GM19455 (cell line): ENCODE measurements around the gene RFC1.
A peak's percentile ranks its signal among the peaks of the same experiment; 100 is the strongest.
"Not testable (repeated sequence)": the region's sequence is repeated elsewhere in the genome, so short reads cannot be mapped to it uniquely, and the experiment has no call there.

Source experiments
- ATAC-seq: cut with Tn5 transposase; IDR thresholded peaks from one replicate; pipeline ENCODE4 v1.9.1; 2021; ENCODE audit not compliant: unreplicated experiment

RFC1 gene

DNA sequence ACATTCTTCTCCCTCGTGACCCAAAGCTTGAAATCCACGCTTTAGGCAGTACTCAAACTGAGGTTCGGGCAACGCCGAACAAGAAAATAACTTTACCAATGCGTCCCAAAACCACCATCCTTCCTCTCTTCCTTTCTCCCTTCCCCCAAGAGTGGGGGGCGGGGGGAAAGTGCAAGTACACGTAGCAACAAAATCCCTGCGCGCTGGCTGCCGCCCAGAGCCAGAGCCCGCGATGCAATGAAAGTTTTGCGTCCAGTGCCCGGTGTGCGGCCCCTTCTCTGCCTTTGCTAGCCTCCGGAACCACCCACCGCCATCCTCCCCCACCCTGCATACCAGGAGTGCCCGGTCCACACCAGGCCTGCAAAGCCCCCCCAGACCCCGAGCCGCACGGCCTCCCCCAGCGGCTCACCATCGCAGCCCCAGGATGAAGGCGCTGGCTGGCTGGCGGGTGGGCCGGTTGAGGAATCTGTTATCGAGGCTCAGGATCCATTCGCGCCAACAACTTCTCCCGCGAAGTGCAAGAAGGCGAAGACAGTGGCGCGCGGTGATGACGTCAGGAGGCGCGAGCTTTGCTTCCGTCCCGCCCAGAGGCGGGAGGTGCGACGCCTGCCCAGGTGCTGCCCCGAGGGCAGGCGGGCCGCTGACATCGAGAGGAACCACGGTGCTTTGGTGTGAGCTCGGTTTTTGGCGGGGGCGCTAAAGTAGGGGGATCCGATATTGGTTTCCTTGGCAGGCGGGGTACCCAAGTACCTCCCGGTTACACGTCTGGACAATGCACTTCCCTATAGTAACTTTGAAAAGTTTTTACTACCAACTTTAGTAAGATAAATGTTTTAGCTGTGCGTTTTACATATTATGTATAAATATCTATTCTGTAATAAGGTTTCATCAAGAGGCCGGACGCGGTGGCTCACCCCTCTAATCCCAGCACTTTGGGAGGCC is at the start of gene RFC1:
RFC1 (minus strand) TSS at position 533 of the 942 bp plus-strand sequence; CDS start at position 412, 121 bp downstream.
- ATAC-seq = peak; percentile 68

GRCh38 chr4:39415678-39416283 is 49.6 kb upstream of the RFC1 start:
- ATAC-seq = no peak

GRCh38 chr4:39411561-39411960 is 45.4 kb upstream of the RFC1 start:
- ATAC-seq = not testable (repeated sequence)

- no peak for ATAC-seq
Observed at GRCh38 chr4:39410415-39410814, 44.3 kb upstream of the RFC1 start.

DNA sequence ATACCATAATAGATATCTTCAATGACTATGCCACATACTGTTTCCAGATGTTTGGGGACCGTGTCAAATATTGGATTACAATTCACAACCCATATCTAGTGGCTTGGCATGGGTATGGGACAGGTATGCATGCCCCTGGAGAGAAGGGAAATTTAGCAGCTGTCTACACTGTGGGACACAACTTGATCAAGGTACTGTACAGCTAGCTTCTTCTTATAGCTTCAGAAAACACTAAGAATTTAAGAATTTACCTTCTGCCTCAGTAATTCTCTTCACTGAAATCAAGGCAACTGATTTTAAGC is 41.4 kb upstream of the RFC1 start:
- ATAC-seq = no peak

DNA sequence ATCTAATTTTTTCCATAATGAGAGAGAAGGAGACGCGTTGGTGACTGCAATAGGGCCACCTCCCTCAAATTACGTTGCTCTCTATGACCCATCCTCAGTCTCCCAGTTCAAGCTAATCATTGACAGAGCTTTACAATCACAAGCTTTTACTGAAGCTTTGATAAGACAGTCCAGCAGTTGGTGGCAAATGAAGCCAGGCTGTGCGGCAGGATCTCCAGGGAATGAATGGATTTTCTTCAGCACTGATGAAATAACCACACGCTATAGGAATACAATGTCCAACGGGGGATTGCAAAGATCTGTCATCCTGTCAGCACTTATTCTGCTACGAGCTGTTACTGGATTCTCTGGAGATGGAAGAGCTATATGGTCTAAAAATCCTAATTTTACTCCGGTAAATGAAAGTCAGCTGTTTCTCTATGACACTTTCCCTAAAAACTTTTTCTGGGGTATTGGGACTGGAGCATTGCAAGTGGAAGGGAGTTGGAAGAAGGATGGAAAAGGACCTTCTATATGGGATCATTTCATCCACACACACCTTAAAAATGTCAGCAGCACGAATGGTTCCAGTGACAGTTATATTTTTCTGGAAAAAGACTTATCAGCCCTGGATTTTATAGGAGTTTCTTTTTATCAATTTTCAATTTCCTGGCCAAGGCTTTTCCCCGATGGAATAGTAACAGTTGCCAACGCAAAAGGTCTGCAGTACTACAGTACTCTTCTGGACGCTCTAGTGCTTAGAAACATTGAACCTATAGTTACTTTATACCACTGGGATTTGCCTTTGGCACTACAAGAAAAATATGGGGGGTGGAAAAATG is 40.8 kb upstream of the RFC1 start, which contains the start of gene KLB:
KLB (plus strand) TSS at position 168 of the 821 bp plus-strand sequence; CDS start at position 188, 20 bp downstream.
- ATAC-seq = no peak

- not testable (repeated sequence) for ATAC-seq
Observed at GRCh38 chr4:39401640-39402039, 35.5 kb upstream of the RFC1 start.

- no peak for ATAC-seq
Observed at GRCh38 chr4:39394706-39395105, 28.5 kb upstream of the RFC1 start.

GRCh38 chr4:39390603-39391002 is 24.4 kb upstream of the RFC1 start:
- ATAC-seq = no peak

DNA sequence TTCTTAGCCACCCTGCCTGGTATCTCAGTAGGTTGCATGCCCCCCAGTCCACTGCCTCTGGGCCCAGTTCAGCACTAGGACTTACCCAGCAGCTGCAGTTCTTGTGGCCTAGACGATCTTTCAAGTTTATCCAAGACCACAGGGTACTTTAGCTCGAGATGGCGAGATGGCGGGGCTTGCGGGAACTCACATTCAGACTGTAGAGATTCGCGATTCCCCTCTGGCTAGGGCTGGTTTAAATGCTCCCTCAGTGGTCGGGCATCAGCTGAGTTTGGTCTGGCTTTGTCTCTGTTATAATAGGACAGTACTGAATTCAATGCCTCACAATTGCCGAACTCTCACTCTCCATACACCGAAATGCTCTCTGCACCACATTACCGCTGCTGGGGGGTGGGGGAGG is 18.4 kb upstream of the RFC1 start:
- no peak for ATAC-seq

- ATAC-seq = no peak
Observed at GRCh38 chr4:39383690-39384089, 17.5 kb upstream of the RFC1 start.

- no peak for ATAC-seq
Observed at GRCh38 chr4:39375478-39375877, 9.3 kb upstream of the RFC1 start.

GRCh38 chr4:39371209-39371608 is 5.0 kb upstream of the RFC1 start:
- ATAC-seq = not testable (repeated sequence)

GRCh38 chr4:39369301-39369700 is 3.1 kb upstream of the RFC1 start:
- no peak for ATAC-seq

DNA sequence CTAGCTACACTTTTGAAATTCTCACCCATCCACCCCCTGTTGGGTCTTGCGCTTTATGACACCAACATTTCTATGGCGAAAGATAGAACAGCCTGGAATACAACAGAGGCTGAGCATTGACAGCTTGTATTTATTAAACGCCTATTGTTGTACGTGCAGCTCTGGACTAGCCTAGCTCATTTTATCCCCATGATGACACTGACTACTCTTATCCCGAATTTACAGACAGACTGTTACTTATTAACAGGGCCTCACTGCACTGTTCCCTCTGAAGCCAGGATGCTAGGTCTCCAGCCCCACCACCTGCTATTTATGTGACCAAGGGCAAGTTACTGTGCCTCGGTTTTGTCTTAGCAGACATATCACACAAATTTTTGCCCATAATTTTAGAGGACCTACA is 1.0 kb upstream of the RFC1 start:
- ATAC-seq = no peak

DNA sequence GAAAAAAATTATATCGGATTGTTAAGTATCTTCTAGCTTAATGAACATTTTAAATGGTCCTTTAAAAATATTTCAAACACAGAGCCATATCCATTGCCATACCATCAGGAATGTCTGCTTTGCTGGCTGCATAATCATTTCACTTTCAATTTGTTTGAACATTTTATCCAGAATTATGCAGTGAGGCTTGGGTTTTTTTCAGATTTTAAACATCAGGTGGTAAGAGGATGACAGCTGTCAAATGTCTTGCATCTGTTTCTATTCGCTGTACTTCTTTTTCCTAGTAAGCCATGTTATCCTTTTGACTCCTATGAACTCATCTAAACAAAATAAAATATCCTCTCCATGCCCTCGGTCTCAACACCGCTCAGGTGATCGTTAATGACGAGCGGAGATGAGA is 802 bp downstream of the RFC1 start:
- no peak for ATAC-seq

- ATAC-seq = peak; percentile 43
Observed at GRCh38 chr4:39363773-39364393, 2.3 kb downstream of the RFC1 start.

GRCh38 chr4:39362827-39363226 is 3.3 kb downstream of the RFC1 start:
- no peak for ATAC-seq

GRCh38 chr4:39360611-39361010 is 5.6 kb downstream of the RFC1 start:
- ATAC-seq = not testable (repeated sequence)

DNA sequence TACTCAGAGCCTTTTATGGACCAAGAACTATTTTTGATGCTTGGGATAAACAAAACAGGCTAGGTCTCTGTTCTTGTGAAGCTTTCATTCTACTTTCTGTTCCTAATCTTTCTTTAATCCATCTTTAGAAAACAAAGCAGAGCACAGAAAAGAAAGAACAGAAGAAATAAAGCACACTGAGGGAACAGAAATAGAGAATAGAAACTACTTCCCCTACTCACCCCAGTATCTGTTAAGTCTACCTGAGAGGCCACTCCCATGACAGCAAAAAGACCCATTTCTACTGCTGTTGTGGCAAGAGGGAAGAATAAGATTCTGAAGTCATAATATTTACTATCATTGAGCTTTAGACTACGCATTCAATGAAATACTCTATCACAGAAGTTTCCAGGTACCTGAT is 9.2 kb downstream of the RFC1 start:
- ATAC-seq = no peak

- ATAC-seq = no peak
Observed at GRCh38 chr4:39354254-39354552, 12.0 kb downstream of the RFC1 start.
